ENCODE data around the gene SUSD6.

Gene SUSD6

GRCh38 chr14:69650948-69651369 lies 39.6 kb downstream of the SUSD6 start:
- DNase-seq: no peak

GRCh38 chr14:69651664-69652063 lies 40.3 kb downstream of the SUSD6 start:
- no peak for DNase-seq

- no peak for DNase-seq
Observed at GRCh38 chr14:69652942-69653684, 41.7 kb downstream of the SUSD6 start.

GRCh38 chr14:69654116-69654515 lies 42.7 kb downstream of the SUSD6 start:
- DNase-seq: no peak

GRCh38 chr14:69657950-69658355 lies 46.6 kb downstream of the SUSD6 start:
- DNase-seq: no peak

- peak in 1 of 5 experiments; percentile 66 for DNase-seq
Observed at GRCh38 chr14:69658664-69659261, 47.4 kb downstream of the SUSD6 start.

GRCh38 chr14:69660344-69661193 lies 49.2 kb downstream of the SUSD6 start:
- peak in 1 of 5 experiments; percentile 71 for DNase-seq

GRCh38 chr14:69661194-69661537 lies 49.8 kb downstream of the SUSD6 start:
- no peak for DNase-seq

GRCh38 chr14:69662636-69663299 lies 51.4 kb downstream of the SUSD6 start:
- DNase-seq: no peak

- no peak for DNase-seq
Observed at GRCh38 chr14:69663300-69663643, 51.9 kb downstream of the SUSD6 start.

GRCh38 chr14:69664265-69664664 lies 52.9 kb downstream of the SUSD6 start:
- no peak for DNase-seq

GRCh38 chr14:69664865-69665526 lies 53.6 kb downstream of the SUSD6 start:
- no peak for DNase-seq

- DNase-seq: no peak
Observed at GRCh38 chr14:69665631-69666030, 54.2 kb downstream of the SUSD6 start.

- no peak for DNase-seq
Observed at GRCh38 chr14:69666112-69666511, 54.7 kb downstream of the SUSD6 start.

- DNase-seq: no peak
Observed at GRCh38 chr14:69666690-69667211, 55.4 kb downstream of the SUSD6 start.

GRCh38 chr14:69667938-69668335 lies 56.5 kb downstream of the SUSD6 start:
- DNase-seq: no peak

- DNase-seq: no peak
Observed at GRCh38 chr14:69669375-69669774, 58.0 kb downstream of the SUSD6 start.

GRCh38 chr14:69670093-69670492 lies 58.7 kb downstream of the SUSD6 start:
- no peak for DNase-seq

GRCh38 chr14:69671365-69672030 lies 60.1 kb downstream of the SUSD6 start:
- DNase-seq: no peak

- no peak for DNase-seq
Observed at GRCh38 chr14:69672356-69672755, 61.0 kb downstream of the SUSD6 start.

- DNase-seq: peak in 2 of 5 experiments; percentile 14 to 84
Observed at GRCh38 chr14:69673104-69673503, 61.7 kb downstream of the SUSD6 start.

Measured in T-helper 2 cell (primary cell).